GM12892 (cell line): ENCODE results near the gene TRIM56.

Experiments used
- POLR2A ChIP-seq: IDR thresholded peaks from 2 replicates; pipeline ENCODE4 v1.6.1; 2011; ENCODE audit warnings: low read depth, low read length, control low read depth
- POLR2AphosphoS5 ChIP-seq: IDR thresholded peaks from 2 replicates; pipeline ENCODE4 v1.6.1; 2011; ENCODE audit warnings: low read depth, low read length, control low read depth
- TAF1 ChIP-seq: IDR thresholded peaks from 2 replicates; pipeline ENCODE4 v1.6.1; 2011; ENCODE audit warnings: low read depth, mild to moderate bottlenecking, control low read depth, low read length, borderline replicate concordance

DNA sequence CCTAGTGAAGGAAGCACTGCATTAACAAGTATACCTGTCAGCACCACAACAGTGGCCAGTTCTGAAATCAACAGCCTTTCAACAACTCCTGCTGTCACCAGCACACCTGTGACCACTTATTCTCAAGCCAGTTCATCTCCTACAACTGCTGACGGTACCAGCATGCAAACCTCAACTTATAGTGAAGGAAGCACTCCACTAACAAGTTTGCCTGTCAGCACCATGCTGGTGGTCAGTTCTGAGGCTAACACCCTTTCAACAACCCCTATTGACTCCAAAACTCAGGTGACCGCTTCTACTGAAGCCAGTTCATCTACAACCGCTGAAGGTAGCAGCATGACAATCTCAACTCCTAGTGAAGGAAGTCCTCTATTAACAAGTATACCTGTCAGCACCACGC, 49.3 kb upstream of the TRIM56 start:
- TF ChIP-seq POLR2A, result no peak
- TF ChIP-seq TAF1, result no peak
- TF ChIP-seq POLR2AphosphoS5, result no peak
